GM13976 (cell line): Measurements from ENCODE around the gene TBXT.

Experiments
- DNase-seq: peaks from one replicate; pipeline ENCODE4 v3.0.0; 2012; ENCODE audit warnings: low spot score
- in situ Hi-C: fragments of 300-500 bp; cut with MboI; formaldehyde crosslinking; loops from one replicate; pipeline ENCODE4 v1.12.0; 2022; ENCODE audit warnings: low sequenced_read_pairs, mixed read lengths, inconsistent platforms; ENCODE audit not compliant: unreplicated experiment
- TF ChIP-seq, protein P1 (sequence below): IDR thresholded peaks from 2 replicates; pipeline ENCODE4 v1.5.1; 2012; ENCODE audit warnings: borderline replicate concordance, mild to moderate bottlenecking; ENCODE audit not compliant: insufficient read depth; ENCODE audit errors: extremely low read depth, missing control alignments, control extremely low read depth

Gene TBXT

DNA sequence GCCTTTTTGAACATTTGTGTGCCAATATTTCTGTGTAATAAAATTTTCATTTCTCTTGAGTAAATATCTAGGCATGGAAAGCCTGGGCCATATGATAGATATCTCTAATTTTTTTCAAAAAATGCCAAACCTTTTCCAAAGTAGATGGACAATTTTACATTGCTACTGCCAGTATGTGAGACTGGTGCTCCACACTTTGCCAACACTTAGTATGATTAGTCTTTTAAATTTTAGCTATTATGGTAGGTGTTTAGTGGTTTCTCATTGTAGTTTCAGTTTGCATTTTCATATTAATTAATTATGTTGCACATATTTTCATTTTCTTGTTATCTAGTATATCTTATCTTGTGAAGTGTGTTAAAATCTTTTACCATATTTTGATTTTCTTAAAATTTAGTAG lies 52.0 kb downstream of the TBXT start:
- DNase-seq = no peak
- TF ChIP-seq, protein P1, sequence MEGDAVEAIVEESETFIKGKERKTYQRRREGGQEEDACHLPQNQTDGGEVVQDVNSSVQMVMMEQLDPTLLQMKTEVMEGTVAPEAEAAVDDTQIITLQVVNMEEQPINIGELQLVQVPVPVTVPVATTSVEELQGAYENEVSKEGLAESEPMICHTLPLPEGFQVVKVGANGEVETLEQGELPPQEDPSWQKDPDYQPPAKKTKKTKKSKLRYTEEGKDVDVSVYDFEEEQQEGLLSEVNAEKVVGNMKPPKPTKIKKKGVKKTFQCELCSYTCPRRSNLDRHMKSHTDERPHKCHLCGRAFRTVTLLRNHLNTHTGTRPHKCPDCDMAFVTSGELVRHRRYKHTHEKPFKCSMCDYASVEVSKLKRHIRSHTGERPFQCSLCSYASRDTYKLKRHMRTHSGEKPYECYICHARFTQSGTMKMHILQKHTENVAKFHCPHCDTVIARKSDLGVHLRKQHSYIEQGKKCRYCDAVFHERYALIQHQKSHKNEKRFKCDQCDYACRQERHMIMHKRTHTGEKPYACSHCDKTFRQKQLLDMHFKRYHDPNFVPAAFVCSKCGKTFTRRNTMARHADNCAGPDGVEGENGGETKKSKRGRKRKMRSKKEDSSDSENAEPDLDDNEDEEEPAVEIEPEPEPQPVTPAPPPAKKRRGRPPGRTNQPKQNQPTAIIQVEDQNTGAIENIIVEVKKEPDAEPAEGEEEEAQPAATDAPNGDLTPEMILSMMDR = no peak
- in situ Hi-C loops = no loop called here

DNA sequence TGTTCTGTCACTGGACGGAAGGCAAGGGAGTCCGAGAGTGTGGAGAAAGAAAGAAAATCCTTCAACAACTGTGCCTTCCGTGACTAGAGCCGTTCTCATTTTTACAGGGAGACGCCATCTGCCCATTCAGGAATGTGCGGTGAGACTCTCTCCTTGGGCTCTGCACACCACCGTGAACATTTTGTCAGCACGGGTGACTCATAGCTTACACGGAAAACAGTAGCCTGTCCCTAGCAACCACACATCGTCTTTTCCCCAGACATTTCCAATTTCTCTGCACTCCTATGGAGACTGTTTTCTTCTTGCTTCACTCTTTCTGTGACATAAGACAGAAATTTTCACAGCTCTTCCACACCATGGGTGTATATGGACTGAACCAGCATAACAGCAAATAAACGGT lies 55.1 kb downstream of the TBXT start:
- no peak for DNase-seq
- in situ Hi-C loops = no loop called here

DNA sequence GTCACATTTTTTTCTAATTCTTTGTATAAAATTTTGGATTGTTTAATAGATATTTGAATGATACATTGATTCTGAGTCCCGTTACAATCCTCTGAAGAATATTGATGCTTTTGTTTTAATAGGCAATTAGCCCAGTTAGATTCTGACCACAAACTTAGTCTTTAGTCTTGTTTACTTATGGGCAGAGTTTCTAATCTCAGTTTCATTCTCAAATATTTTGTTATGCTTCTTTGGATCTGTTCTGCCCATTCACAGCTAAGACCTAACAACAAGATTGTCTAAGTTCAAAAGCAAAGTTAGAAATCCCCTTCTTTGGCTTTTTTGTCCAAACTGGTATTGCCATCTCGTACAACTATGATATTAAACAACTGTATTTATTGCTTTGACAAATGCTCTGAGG lies 58.0 kb downstream of the TBXT start:
- no peak for DNase-seq
- TF ChIP-seq, protein P1 = no peak
- in situ Hi-C loops = no loop called here

More for the DNA sequence above, 55.1 kb downstream of the TBXT start:
- TF ChIP-seq, protein P1 = no peak
